Type B pancreatic cell (in vitro differentiated cells): Measurements from ENCODE around the gene CTNNBIP1. TPM values are rescaled to one million over a fixed set of nuclear protein-coding genes. Genes with fewer than 3 reads are reported as not detected.

Experiments
- DNase-seq: peaks from one replicate; pipeline ENCODE4 v3.0.0; 2021; ENCODE audit warnings: mixed read lengths; ENCODE audit not compliant: unreplicated experiment; ENCODE audit errors: extremely low spot score
- H3K27ac Mint-ChIP-seq: 2 replicates; pipeline ENCODE4 v1.8.0; 2021; ENCODE audit warnings: mild to moderate bottlenecking, mixed read lengths
- H3K27me3 Mint-ChIP-seq: 2 replicates; pipeline ENCODE4 v1.8.0; 2021; ENCODE audit warnings: mixed read lengths
- H3K36me3 Mint-ChIP-seq: 2 replicates; pipeline ENCODE4 v1.8.0; 2021; ENCODE audit warnings: mixed read lengths
- H3K4me1 Mint-ChIP-seq: one replicate; pipeline ENCODE4 v1.8.0; 2021; ENCODE audit warnings: mixed read lengths; ENCODE audit not compliant: unreplicated experiment
- H3K4me3 Mint-ChIP-seq: 2 replicates; pipeline ENCODE4 v1.8.0; 2021; ENCODE audit warnings: mild to moderate bottlenecking, mixed read lengths
- H3K9me3 Mint-ChIP-seq: 2 replicates; pipeline ENCODE4 v1.8.0; 2021; ENCODE audit warnings: mixed read lengths
- CTCF ChIP-seq: fragments of 200-600 bp; sonication (generic); conservative IDR thresholded peaks from 2 replicates; pipeline ENCODE4 v1.5.0; 2021; ENCODE audit warnings: antibody characterized with exemption, mild to moderate bottlenecking
- total RNA-seq: library from RNA; stranded (reverse); gene quantifications from 2 replicates; pipeline ENCODE4 v1.2.1, GENCODE V29; 2021; ENCODE audit warnings: low replicate concordance

The CTNNBIP1 gene
- total RNA-seq, 1 donor from 2014 or later, result 54.1 TPM

- DNase-seq, result no peak
- peaks cover 11% of the 10 kb centered on the region for H3K36me3 Mint-ChIP-seq
- no peak overlapping the region for H3K4me3 Mint-ChIP-seq
- TF ChIP-seq CTCF, result no peak
- no peak overlapping the region for H3K27ac Mint-ChIP-seq
- peaks cover 7% of the 10 kb centered on the region for H3K4me1 Mint-ChIP-seq
- H3K27me3 Mint-ChIP-seq, result no peaks in the 10 kb centered on the region
- H3K9me3 Mint-ChIP-seq, result no peaks in the 10 kb centered on the region
Measured at GRCh38 chr1:9852410-9853248, 57.4 kb downstream of the CTNNBIP1 start.

DNA sequence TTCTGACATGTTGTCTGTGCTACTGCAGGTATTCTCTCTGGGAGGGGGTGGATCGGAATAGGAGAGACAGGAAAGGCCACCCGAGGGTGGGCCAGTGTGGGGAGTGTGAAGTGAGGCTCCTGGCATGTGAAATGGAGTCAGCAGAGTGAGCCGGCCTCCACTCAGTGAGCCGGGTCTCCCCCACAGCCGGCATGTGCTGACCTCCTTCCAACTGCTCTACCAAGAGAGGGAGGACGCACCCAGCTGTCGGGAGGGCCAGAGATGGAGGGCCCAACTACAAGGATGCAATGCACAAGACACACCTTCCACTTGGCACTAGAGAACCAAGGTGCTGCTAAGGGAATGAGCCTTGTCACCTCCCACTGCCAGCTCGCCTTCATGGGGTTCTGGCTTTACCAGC is 58.1 kb downstream of the CTNNBIP1 start:
- Mint-ChIP-seq H3K27ac (no peak overlapping the region), H3K27me3 (no peaks in the 10 kb centered on the region), H3K9me3 (no peaks in the 10 kb centered on the region), H3K4me3 (no peak overlapping the region), H3K4me1 (peaks cover 14% of the 10 kb centered on the region), H3K36me3 (peaks cover 11% of the 10 kb centered on the region)
- no peak for TF ChIP-seq CTCF
- no peak for DNase-seq

- DNase-seq, result no peak
- no peak overlapping the region for H3K4me3 Mint-ChIP-seq
- no peaks in the 10 kb centered on the region for H3K9me3 Mint-ChIP-seq
- no peaks in the 10 kb centered on the region for H3K27me3 Mint-ChIP-seq
- no peak for TF ChIP-seq CTCF
- H3K27ac Mint-ChIP-seq, result no peak overlapping the region
- peaks cover 11% of the 10 kb centered on the region for H3K36me3 Mint-ChIP-seq
- H3K4me1 Mint-ChIP-seq, result peaks cover 23% of the 10 kb centered on the region
Measured at GRCh38 chr1:9850442-9851162, 59.5 kb downstream of the CTNNBIP1 start.

- Mint-ChIP-seq H3K36me3 (peaks cover 11% of the 10 kb centered on the region), H3K9me3 (no peaks in the 10 kb centered on the region), H3K27ac (no peak overlapping the region), H3K4me3 (no peak overlapping the region), H3K4me1 (peaks cover 23% of the 10 kb centered on the region), H3K27me3 (no peaks in the 10 kb centered on the region)
- no peak for TF ChIP-seq CTCF
- no peak for DNase-seq
Measured at GRCh38 chr1:9849691-9850441, 60.2 kb downstream of the CTNNBIP1 start.

DNA sequence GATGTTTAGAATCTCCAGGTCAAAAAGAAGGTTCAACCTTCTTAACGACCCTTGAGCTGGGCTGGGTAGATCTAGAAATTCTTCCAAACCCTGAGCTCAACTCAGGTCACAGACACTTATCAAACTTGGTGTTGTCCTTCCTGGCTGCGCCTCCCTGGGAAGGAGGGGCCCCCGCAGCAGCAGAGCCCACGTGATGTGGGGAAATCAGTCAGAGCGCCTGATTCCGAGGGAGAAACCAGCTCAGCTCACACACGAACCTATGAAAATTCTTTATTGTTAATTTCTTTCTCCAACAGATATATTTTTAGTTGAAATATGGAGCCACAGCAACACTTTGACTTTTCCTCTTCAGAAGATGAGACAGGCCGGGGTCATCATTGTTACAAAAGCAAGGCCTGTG is 62.0 kb downstream of the CTNNBIP1 start:
- Mint-ChIP-seq H3K4me3 (no peak overlapping the region), H3K9me3 (no peaks in the 10 kb centered on the region), H3K27me3 (no peaks in the 10 kb centered on the region), H3K4me1 (peaks cover 23% of the 10 kb centered on the region), H3K36me3 (no peaks in the 10 kb centered on the region), H3K27ac (peak overlapping the region; percentile 53)
- no peak for TF ChIP-seq CTCF
- no peak for DNase-seq
